Stimulated activated CD8-positive, alpha-beta memory T cell treated with anti-CD3 and anti-CD28 coated beads, Interleukin-7, amount 100 ng/mL, for 1 hour (primary cell): ENCODE results near the gene SLC29A2.

Experiments used
- DNase-seq, 2 donors: peaks; one replicate each; pipeline ENCODE4 v3.0.0-alpha.2; 2020; ENCODE audit warnings: low read depth in 2 of 2

The SLC29A2 gene

DNA sequence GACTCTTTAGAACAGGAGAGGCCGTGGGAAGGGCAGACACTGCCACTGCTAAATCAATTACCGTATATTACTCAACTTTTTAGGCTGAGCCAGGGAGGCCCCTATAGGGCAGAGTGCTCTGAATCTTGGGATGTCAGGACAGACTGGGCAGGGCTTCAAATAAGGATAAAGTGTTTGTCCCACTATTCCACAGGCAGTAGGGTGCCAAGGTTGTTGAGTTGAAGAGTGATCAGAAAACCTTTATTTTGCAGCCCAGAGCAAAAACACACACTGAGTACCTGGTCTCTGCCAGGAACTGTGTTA is 22.5 kb downstream of the SLC29A2 start:
- no peak for DNase-seq

DNA sequence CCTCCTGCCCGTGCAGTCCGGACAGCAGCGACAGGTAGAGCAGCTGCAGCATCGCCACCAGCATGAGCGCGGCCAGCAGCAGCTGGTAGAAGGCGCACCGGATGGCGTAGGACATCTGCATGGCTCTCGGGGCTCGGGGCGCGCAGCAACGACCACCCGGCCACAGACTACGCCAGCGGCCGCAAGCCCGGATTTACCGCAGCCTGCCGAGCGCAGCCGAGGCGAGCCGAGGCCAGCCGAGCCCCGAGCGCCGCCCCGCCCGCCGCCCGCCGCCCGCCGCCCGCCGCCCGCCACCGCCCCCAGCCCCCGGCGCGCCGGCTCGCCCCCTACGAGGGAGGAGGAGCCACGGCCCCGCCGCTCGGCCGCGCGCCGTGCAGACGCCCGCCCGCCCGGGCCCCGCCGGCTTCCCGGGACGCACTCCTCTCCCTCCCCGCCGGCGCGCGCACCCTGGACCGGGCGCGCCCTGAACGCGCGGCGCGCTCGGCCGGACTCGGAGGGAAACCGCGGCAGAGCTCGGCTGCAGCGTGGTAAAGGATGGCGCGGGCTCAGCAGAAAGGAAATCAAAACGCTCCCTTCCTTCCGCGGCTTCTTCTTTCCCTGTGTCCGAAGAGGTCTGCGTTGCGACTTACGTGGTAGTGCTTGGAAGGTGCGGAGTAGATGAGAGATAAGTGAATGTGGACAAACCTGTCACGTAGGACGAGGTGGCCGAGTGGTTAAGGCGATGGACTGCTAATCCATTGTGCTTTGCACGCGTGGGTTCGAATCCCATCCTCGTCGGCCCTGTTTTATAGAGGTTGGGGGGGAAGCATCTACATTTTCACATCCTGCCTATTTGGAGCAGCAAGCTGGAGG is 23.9 kb downstream of the SLC29A2 start, which contains the start of gene B4GAT1:
Gene B4GAT1, minus strand, starts transcription at position 205 of the 852 bp plus-strand sequence. Its CDS starts 84 bp downstream, at position 121.
- DNase-seq: peak; percentile 62 to 70

DNA sequence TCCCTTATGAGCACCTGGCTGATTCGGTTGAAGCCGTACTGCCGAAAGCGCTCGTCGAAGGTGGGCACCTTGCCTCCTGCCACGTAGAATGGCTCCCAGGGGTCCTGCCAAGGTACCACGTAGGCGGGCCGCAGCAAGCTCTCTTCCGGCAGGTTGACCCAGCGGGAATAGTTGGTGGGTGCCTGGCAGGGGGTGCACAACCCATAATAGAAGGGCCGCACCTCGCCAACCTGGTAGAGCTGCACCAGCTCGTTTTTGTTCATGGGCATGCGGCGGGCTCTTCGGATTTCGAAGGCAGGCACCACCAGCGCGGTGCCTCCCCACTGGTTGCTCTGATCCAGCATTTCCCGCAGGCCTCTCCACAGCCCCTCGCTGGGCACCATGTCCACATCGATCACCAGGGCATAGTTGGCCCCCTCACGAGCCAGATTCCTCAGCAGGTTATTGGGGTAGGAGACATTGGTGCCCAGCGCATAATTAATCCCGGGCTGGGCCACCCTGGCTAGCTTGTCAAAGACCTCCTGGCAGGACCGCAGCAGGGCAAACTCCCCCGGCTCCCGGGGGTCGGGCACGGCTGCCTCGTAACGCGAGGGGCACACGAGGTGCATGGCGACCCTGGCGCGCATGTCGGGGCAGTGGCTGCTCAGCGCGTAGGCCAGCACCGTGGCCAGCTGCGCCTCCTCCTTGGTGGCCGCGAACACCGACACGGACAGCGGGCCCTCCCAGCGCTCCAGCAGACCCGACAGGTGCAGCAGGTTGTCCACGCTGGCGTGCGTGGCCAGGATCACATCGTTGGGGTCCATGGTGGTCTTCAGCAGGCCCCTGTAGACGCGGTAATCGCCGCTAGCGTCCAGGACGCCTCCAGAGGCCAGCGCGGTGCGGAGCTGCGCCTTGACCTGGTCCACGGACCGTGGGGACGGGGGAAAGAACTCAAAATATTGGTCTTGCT is 24.8 kb downstream of the SLC29A2 start:
- no peak for DNase-seq

DNA sequence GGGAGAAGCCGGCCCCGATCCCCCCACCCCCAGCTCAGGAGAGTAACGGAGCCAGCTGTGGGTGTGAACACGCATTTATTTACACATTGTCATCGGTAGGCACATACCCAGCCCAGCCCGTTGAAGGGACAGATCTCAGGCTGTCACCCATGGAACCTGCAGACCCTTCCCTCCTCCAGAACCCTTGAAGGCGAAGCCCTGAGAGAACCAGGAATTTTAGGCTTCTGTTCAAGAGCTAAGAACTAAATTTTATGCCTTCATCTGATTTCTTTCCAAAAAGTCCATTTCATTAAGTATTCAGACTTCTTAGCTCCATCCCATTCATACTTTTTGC is 26.3 kb downstream of the SLC29A2 start:
- DNase-seq: no peak

DNA sequence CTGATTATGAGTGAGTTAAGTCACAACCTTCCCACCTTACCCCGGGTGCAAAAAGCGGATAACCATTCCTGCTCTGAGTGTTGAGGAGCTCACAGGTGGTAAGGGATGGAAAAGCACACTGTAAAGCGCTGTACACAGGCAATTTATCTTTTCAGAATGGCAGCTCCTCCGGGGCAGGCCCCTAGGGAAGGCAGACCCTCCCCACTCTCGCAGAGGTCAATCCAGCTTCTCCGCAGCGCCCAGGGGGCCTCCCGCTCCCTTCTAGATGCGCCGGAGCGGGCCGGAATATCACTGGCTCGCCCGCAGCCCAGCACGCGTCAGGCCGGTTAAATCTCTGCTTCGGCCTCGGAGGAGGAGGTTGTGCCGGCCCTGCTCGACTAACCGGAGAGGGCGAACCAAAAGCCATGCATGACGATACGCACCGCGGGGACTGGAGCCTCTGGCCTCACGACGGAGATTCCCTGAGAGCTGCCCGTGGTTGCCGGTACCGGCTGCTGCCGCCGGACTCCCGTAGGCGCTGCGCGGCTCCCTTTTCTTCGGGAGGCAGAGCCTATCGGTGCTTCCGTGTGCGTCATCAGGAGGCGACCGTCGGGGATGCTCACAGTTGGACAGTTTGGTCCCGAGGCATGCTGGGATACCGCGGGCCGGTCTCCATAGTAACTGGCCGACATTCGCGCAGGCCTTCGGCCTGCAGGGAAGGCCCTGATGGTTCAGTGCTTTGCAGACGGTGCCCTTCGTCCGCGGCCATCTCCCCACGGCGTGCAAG is 26.8 kb downstream of the SLC29A2 start, which contains the start of gene BRMS1:
Gene BRMS1, minus strand, starts transcription at position 555 of the 766 bp plus-strand sequence. CDS start 2,870 bp downstream, outside the sequence.
- peak; percentile 92 to 93 for DNase-seq

DNA sequence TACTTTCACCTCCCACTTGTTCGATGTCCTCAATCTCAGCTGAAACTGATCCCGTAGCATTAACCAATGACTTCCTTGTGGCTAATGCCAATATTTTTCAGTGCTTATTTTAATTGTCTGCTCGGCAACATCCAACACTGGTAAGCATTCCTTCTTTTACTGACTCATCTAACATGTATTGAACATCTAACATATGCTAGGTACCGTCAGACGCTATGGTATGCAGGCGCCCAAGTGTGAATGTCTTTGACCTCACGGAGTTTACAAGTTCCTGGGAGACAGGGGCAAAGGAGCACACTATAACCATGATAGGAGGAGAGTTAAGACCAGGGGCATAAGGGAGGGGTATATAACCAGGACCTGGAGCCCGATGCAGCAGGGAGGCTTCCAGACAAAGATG is 28.4 kb downstream of the SLC29A2 start:
- no peak for DNase-seq

GRCh38 chr11:66341502-66342126 is 29.9 kb downstream of the SLC29A2 start:
- no peak for DNase-seq

- no peak for DNase-seq
Measured at GRCh38 chr11:66340596-66341501, 30.7 kb downstream of the SLC29A2 start.

DNA sequence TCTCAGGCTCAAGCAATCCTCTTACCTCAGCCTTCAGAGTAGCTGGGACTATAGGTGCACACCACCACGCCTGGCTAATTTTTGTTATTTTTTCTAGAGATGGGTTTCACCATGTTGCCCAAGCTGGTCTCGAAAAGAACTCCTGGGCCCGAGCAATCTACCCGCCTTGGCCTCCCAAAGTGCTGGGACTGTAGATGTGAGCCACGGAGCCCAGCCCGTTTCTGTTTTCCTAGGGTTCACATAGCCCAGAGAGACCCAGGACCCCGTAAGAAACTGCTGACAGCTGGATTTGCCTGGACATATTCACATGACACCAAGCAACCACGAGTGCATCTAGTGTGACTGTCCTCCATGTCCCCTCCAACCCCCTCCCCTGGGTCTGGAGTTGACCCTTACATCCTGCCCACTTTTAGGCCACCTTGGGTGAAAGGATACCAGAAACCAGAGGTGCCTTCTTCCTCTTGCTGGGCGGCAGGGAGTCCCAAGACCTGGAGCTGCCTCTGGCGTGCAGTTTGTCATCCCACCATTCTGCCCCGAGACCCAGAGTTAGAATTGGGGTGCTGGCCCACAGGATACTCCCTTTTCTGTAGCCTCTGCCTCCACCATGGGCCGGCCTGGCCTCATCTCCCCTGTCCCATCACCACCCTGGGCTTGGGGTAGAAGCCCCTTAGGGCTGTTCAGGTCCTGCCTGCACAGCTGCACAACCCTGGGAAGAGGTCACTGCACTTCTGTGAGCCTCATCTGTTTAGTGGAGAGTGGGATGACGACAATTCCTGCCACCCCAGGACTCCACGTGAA is 31.7 kb downstream of the SLC29A2 start:
- DNase-seq: no peak

DNA sequence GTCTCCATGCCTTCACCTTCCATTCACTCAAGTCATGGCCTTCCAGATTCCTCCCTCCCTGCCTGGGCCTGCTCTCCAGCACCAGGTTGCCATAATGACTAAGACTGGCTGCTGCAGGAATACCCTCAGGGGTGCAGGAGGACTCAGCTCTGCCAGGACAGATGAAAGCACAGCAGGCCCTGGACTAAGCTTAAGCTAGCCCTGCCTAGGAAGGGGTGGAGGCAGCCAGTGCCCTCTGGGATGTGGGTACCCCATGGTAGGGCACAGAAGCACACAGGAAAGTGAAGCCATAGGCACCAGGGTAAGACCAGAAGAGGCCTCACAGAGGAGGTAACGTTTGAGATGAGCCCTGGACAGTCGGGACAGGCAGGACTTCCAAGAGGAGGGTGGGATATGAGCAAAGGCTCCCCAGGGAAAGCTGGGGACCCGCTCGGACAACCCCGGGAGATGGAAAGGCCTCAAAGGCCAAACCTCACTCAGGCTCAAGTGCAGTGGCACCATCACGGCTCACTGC is 32.3 kb downstream of the SLC29A2 start:
- DNase-seq: no peak

GRCh38 chr11:66338276-66339161 is 33.0 kb downstream of the SLC29A2 start:
- no peak for DNase-seq

DNA sequence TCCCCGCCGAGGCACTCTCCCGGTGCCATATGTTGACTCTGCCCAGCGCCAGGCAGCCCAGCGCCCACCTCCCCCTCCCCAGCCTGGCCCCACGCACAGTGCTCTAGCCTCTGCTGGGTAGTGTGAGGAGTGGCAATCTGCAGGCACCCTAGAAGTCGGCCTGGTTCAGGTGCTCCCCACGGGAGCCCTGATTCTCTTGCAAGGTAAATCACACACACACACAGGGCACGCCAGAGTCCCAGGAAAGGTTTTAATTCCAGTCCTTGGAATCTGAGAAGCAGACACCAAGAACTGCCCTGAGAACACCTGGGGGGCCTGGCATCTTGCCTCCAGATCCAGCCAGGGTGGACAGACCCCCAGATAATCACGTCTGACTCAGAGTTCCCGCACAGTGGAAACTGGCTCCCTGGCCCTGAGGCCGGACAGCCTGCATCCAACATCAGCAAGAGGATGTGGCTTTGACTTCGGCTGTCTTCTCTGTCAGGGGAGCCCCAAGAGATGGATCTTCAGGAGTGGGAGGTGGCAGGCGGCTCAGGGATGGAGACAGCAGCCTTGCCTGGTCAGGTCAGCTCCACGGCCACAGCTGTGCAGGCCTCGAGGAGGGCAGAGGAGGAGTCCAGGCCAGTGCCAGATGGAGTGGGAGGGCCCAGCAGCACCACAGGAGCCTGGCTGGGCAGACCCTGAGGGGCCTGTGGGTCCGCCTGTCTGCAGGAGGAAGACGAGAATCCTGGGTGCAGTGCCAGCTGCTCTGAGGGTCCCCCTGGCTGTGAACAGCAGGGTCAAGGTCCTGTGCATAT is 34.3 kb downstream of the SLC29A2 start:
- DNase-seq: no peak

DNA sequence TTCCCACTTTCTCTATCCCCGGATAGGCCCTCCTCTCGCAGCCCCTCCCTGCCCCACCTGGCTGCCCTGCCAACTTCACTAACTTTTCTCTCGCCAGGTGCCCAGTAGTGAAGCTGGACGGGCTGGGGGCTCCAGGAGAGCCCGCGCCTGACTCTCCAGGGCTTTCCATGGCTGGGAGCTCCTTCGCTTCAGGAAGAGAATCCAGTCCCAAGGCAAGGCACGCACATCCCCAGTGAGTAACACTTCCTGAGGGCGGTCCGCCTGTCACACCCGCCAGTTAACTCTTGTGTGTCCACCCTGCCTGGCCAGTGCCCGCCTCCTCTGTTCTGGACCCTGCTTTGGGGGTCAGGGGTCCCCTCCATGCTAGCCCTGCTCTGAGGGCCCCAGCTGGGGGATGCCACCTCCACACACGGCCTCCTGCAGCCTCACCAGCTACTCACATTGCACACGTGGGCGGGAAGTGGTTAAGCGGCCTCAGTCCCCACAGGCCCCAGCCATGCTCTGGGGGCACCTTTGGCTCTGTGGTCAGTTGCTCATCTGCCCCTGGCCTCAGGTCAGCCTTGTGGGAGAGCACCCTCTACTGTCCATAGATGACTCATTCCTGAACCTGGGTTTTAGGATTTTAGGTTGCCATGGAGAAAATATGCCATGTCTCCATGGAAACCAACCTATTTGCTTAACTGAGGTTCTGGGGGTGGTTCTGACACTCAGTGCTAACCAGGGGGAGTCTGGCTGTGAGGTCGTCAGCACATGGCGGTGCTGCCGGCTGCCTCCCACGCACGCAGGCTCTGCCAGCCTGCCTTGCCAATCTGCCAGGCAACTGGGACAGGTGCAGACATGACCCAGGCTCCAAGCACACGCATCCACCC is 35.1 kb downstream of the SLC29A2 start, which contains the start of gene RIN1:
Gene RIN1, minus strand, starts transcription at position 201 of the 869 bp plus-strand sequence. Its CDS starts 32 bp downstream, at position 169.
- DNase-seq: no peak

DNA sequence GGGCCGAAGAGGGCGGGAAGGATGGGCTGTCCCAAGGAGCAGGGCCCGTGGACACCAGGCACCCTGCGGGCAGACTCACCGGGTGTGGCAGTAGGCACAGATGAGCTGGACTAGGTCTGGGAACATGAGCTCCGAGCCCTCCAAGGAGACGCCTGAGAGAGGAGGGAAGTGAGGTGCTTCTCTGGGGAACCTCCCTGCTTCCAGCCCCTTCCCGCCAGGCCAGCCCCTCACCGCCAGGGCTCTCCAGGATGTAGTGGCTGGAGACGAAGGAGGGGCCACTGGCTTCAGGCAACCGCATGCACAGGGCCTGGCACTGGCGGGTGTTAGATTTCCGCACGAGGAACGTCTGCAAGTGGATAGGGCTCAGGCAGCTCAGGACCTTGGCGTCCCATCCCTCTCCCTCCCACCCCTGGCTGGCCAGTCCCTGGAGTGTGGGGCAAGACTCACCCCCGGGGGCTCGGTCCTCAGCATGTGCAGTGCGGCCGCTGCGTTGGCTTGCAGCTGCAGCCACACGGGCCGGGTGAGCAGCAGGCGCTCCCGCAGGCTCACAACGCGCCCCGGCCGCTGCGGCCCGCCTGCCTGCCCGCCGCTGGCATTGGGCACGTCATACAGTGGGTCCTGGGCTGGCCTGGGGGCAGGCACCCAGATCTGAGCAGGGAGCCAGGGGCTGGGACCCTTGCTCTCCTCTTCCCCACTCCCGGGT is 35.9 kb downstream of the SLC29A2 start:
- no peak for DNase-seq

DNA sequence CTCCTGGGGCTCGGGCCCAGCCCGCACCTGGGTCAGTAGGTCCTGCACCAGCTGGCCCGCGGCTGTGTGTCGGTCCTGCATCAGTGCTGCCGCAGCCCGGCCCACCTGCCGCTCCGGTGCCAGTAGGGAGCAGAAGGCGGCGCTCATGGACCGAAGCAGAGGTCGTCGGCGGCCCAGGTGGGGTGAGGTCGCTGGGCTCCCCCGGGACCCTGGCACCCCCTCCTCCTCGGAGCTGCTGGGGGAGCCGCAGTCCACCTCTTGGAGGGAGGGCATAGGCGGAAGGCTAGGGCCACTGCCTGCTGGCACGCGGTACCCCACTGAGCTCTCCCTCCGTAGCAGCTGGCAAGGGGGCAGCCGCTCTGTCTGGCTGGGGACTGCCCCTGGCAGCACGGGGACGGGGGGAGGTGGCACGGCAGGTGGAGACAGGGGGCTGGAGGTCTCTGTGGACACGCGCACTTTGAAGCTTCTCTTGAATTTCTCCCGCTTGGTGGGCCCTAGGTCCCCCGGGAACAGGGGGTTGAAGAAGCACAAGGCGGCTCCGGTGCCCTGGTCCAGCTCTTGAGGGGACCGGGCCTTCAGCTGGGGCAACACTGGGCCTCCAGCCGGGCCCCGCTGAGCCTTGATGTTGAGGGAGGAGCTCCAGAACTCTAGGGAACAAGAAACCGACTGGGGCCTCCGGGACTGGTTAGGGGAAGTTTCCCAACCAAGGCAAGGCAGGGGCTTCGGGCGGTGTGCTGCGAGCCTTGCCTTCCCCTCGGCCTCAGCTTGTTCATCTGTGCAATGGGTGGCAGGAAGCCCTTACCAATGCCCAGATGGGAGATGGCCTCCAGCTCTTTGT is 36.7 kb downstream of the SLC29A2 start:
- DNase-seq: no peak
